Smooth muscle cell of bladder (primary cell): ENCODE measurements around the gene P2RX5. TPM values are rescaled to one million over a fixed set of nuclear protein-coding genes. Genes with fewer than 3 reads are reported as not detected.

Source experiments
- total RNA-seq: library from RNA; depleted of rRNA; stranded (reverse); fragments of >200 nt; gene quantifications from 2 replicates; pipeline ENCODE4 v1.2.3, GENCODE V29; 2014

Gene P2RX5
- 0.71 and 1.2 TPM in 2 replicates for total RNA-seq

DNA sequence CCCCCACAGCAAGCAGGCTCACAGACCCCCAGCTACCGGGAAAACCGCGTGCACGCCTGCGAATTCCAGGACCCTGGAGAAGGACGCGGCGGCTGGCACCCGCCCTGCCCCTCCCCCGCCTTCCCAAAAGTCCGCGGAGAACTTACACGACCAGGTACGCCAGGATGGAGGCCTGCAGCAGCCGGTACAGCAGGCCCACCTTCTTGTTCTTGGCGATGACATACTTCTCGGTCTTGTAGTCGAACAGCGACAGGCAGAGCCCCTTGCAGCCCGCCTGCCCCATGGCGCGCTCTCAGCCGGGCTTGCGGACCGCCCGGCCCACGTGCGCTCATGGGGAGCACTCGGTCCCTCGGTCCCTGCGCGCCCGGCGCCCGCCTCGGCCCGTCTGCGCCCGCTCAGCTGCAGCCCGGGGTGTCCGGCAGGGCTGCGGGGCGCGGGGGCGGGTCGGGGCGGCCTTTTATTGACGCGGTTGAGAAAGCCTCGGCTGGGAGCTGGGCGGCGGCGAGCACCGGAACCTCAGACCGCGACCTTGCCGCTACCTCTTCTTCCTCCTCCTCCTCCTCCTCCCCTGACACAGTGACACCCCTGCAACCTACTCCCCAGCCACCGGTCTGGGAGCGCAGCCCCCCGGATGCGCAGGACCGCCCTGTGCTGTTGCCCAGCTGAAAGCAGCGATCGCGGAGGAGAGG is at the start of gene P2RX5:
Gene P2RX5, minus strand, starts transcription at position 433 of the 689 bp plus-strand sequence. Its CDS starts 150 bp downstream, at position 283.

DNA sequence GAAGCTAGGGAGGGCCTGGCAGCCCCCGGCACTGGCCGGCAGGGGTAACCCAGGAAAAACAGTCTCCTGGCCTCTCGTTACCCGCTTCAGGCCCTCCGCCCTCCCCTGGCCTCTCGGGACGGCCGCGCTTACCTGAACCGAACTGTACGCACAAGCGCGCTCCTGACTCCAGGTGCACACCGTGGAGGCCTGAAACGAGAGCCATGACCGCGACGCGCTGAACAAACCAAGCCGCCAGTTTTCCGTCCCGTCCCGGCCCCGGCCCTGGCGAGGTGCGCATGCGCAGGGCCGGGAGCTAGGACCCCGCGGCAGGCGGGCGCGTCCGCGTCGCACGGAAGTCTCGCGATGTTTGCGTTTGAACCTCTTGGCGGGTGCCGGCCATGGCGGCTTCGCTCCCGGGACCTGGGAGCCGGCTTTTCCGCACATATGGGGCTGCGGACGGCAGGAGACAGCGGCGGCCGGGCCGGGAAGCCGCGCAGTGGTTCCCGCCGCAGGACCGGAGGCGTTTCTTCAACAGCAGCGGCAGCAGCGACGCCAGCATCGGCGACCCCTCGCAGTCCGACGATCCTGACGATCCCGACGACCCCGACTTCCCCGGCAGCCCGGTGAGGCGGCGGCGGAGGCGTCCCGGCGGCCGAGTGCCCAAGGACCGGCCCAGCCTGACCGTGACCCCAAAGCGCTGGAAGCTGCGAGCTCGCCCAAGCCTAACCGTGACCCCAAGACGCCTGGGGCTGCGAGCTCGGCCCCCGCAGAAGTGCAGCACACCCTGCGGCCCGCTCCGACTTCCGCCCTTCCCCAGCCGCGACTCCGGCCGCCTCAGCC is 27.8 kb upstream of the P2RX5 start, which contains the start of gene HASPIN:
Gene HASPIN, plus strand, starts transcription at position 348 of the 822 bp plus-strand sequence. Its CDS starts 33 bp downstream, at position 381.

GRCh38 chr17:3668279-3669084 is 27.5 kb downstream of the P2RX5 start, which contains the start of the genes EMC6 and TAX1BP3:
EMC6 (plus strand) TSS chr17:3668812; CDS start chr17:3669147, 335 bp downstream.
TAX1BP3 (minus strand) TSS chr17:3668578; CDS start chr17:3668526, 52 bp downstream.

GRCh38 chr17:3636154-3636907 is 59.6 kb downstream of the P2RX5 start, which contains the start of the genes CTNS and SHPK:
CTNS (plus strand) TSS chr17:3636760; CDS start chr17:3640207, 3,447 bp downstream.
SHPK (minus strand) TSS chr17:3636250; CDS start chr17:3636219, 31 bp downstream.

Other genes starting within 250 kb of the P2RX5 start
- 0.09 and 1.8 TPM in 2 replicates for gene SPATA22, start 224.3 kb downstream of the P2RX5 start, total RNA-seq
- 3.6 and 7.6 TPM in 2 replicates for gene ASPA, start 220.2 kb downstream of the P2RX5 start, total RNA-seq
- 1.4 and 4.3 TPM in 2 replicates for gene TRPV3, start 138.3 kb downstream of the P2RX5 start, total RNA-seq
- gene TRPV1, start 86.7 kb downstream of the P2RX5 start, total RNA-seq, result 1.3 and 2.7 TPM in 2 replicates
- 9.4 and 11.7 TPM in 2 replicates for gene SHPK, start 59.9 kb downstream of the P2RX5 start, total RNA-seq
- gene CTNS, start 59.4 kb downstream of the P2RX5 start, total RNA-seq, result 15.2 and 23.0 TPM in 2 replicates
- 124 and 168 TPM in 2 replicates for gene TAX1BP3, start 27.6 kb downstream of the P2RX5 start, total RNA-seq
- 11.8 and 15.1 TPM in 2 replicates for gene EMC6, start 27.3 kb downstream of the P2RX5 start, total RNA-seq
- 0.71 and 0.83 TPM in 2 replicates for gene HASPIN, start 27.7 kb upstream of the P2RX5 start, total RNA-seq
- 18.4 and 23.2 TPM in 2 replicates for gene ITGAE, start 105.0 kb upstream of the P2RX5 start, total RNA-seq
- 19.7 and 19.9 TPM in 2 replicates for gene NCBP3, start 150.1 kb upstream of the P2RX5 start, total RNA-seq
- gene CAMKK1, start 196.9 kb upstream of the P2RX5 start, total RNA-seq, result 3.0 and 5.1 TPM in 2 replicates
- 0.57 and 1.2 TPM in 2 replicates for gene P2RX1, start 220.3 kb upstream of the P2RX5 start, total RNA-seq